ENCODE results near the gene DIP2B. TPM values are rescaled to one million over a fixed set of nuclear protein-coding genes. Genes with fewer than 3 reads are reported as not detected.

DIP2B gene
- total RNA-seq, 1 donor from 2014 or later = 26.3 TPM

DNA sequence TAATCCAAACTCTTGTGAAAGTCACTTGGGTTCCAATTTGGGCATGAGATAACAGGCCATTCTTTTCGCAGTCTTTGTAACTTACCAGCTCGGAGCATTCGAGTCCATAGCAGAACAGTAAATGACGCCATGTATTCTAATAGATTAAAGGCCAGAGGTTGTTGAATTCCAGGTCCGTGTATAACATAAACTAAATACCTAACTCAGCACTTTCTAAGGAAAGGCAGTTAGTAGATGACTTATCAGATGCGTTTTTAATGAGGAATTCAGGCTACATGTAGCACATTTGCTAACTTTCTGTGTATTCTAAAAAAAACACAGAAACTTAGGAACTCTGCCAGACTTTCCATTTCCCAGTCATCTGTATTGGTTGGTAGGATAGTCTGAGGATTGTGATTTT is 206.3 kb downstream of the DIP2B start:
- intact Hi-C loops (cut with micrococcal nuclease) = no loop called here

DNA sequence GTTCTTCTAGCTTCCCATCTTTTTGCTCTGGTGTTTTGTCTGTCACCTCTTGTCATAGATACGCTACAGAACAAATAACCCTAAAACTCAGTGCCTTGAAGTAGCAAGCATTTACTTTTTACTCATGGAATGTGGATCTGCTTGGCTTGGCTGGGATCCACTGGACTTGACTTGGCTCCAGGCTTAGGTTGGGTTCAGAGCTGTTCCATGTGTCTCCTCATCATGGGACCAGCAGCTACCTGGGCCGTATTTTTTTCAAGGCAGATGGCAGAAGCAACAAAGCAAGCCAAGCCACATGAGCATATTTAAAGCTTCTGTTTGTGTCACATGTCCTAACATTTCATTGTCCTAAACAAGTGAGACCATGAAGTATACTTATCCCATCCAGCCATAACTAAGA is 210.4 kb downstream of the DIP2B start:
- intact Hi-C loops (cut with micrococcal nuclease) = no loop called here

DNA sequence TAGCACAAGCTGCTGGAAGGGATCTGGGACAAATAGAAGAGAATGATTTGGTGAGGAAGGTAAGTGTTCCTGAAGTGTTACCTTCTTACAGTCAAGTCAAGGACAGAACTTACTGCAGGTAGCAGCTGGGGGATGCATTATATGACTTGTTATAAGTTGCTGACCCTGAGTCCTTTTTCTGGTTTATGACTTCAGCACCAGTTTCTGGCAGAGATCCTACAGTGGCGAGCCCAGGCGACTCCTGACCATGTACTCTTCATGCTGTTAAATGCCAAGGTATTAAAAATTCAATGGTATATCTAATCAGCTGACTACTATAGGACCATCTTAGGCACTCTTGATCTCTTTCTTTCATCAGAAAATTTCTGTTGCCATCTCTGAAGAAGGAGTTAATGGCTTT is 214.0 kb downstream of the DIP2B start:
- intact Hi-C loops (cut with micrococcal nuclease) = no loop called here

DNA sequence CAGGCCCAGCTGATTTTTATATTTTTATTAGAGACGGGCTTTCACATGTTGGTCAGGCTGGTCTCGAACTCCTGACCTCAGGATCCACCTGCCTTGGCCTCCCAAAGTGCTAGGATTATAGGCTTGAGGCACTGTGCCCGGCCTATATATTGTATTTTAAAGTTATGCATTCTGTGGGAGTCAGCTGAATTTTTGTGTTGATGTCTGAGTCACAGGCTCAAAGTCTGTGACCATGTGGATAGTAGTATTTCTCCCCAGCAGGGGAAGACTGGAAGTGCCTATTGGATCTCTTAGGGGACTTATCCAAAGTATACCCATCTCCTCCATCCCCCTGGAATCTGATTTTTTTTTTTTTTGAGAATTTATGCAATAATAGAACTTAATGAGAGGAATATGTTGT is 215.3 kb downstream of the DIP2B start:
- intact Hi-C loops (cut with micrococcal nuclease) = no loop called here

DNA sequence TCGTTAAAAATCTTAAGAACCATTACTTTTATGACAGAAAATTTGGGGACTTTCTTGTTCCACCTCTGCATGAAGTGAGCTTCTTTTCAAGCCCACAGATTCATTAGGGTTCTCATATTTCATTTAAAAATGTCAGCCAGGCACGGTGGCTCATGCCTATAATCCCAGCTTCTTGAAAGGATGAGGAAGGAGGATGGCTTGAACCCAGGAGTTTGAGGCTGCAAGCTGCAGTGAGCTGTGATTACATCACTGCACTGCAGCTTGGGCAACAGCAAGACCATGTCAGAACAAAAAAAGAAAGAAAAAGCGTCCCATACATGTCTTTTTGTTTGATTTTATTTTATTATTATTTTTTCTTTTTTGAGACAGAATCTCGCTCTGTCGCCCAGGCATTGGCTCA is 215.7 kb downstream of the DIP2B start:
- intact Hi-C loops (cut with micrococcal nuclease) = no loop called here

DNA sequence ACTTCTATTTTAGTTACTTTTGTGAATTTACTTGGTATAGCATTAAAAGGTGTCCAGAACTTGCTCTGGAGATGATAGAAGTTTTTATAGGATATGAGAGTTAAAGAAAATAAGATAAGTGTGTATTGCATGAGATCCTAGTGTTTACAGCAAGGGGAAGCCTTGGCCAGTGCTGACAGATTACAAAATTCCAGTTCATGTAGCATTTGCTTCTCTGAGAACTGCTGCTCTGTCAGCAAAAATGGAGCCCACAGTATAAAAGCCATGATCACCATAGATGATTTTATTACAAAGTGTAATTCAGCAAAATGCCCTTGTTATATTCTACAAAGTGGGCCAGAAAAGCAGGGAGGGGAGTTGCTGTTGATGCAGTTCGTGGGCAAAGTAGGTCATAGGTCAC is 219.1 kb downstream of the DIP2B start:
- intact Hi-C loops (cut with micrococcal nuclease) = no loop called here

DNA sequence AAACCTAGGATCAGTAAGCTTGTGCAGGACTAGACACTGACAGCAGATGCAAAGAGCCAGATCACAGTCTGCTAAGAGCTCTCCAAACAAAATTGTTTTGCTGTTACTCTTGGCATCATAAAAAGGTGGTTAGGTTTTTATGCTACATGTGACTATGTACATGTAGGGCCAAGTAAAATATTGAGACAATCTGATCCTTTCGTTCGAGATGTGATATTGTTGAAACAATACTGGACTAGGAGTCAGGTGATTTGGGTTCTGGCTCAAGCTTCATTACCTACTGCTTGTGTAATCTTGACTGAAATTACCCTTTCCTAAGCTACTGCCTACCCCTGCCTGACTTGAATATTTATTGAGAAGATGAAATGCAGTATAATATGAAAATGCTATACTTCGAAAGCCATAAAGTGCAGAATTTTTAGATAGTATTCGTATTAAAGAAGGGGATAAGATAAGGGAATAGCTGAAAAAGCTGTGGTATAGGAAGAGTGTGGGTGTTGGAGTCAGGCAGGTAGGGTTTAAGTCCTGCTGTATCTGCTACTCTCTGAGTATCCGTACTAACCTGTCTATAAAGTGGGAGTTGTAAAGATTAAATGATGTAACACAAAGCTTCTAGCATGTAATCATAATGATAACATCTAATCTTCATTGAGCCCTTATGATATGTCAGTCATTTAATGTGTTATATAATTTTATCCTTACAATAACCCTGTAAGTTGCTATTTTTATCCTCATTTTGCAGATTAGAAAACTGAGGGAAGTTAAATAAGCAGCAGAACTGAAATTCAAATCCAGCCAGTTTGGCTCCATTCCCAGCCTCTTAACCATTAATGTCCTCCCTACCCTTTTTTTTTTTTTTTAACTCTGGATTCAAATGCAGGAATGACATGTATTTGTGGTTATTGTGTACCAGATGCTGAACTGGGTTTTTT is 220.5 kb downstream of the DIP2B start:
- intact Hi-C loops (cut with micrococcal nuclease) = no loop called here

DNA sequence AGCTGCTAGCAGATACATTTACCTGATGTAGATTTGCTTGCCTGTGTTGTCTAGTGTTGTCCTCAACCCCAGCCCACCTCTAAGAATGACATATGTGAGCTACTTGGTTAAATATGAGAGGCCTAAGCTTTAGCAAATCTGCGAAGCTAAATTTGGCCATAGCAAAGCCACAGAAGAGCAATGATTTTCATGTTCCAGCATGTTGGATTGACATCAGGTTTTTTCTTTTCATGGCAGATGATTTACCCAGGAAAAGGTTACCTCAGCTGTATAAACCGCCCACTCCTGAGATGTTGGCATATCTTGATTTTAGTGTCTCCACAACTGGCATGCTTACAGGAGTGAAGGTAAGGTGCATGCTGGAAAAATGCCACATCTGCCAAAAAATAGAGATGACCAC is 222.7 kb downstream of the DIP2B start:
- intact Hi-C loops (cut with micrococcal nuclease) = no loop called here

DNA sequence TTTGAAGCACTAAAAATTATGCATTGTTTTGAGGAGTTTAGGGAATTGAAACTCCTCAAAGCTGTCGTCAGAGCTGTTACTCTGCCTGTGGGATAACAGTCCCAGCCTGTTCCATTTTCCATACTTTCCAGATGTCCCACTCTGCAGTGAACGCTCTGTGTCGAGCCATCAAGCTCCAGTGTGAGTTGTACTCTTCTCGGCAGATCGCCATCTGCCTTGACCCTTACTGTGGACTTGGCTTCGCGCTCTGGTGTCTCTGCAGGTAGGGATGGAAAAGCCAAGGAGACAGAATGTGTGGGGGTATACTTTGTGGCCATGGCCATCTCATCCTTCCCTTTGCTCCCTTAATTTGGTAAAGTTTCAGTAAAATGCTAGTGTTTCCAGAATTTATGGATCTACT is 223.6 kb downstream of the DIP2B start:
- intact Hi-C loops (cut with micrococcal nuclease) = no loop called here

DNA sequence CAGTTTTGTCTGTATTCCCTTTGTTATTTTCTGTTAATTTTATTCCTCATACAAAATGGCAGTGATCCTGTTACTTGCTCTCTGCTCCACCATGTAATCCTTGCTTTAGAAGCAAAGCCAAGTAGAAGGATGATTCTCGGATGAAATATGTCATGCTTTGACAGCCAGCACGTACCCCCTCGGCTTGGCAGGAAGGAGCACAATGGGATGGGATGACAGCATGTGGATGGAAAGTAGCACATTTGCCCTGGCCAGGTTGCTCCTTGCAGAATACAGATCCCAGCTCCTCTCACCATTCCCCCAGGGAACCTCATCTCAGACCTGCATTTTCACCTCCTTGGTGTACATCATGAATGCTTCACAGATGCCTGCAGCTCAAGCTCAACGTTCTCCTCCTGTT is 224.1 kb downstream of the DIP2B start:
- intact Hi-C loops (cut with micrococcal nuclease) = no loop called here

DNA sequence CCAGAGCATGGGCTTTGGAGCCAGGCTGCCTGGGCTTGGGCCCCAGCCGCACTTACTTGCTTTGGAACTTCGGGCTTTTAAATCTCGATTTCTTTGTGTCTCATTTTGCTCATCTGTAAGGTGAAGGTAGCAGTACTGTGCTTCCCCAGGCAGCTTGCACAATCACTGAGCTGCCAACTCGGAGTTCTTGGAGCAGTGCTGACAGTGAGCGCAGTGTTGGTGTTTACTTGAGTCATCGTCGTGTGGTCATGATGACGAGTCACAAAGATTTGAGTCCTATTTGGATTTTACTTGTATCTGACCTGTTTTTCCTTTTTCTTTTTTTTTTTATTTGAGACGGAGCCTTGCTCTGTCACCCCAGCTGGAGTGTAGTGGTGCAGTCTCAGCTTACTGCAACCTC is 227.8 kb downstream of the DIP2B start:
- intact Hi-C loops (cut with micrococcal nuclease) = loop anchor here (10.0 kb wide), 1 partner anchor 228 kb away; the partner anchor contains the start of gene DIP2B

DNA sequence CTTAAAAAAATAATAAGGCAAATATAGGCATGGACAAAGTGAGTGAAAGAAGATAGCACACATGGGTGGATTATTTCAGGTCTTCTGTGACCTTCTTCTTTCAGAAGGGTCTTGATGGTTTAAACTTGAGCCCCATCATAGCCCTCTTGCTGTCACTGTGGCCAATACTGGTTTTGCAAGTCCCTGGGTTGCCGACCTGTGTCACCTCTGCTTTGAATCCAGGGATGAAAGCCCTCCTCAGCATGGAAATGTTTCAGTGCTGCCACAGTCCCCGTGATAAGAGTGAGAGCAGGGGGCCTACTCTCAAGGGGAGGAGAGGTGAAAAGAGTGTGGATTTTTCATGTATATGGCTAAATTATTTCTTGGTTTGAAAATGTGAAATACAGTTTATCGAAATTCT is 228.9 kb downstream of the DIP2B start:
- intact Hi-C loops (cut with micrococcal nuclease) = loop anchor here (10.0 kb wide), 1 partner anchor 229 kb away; the partner anchor contains the start of gene DIP2B

DNA sequence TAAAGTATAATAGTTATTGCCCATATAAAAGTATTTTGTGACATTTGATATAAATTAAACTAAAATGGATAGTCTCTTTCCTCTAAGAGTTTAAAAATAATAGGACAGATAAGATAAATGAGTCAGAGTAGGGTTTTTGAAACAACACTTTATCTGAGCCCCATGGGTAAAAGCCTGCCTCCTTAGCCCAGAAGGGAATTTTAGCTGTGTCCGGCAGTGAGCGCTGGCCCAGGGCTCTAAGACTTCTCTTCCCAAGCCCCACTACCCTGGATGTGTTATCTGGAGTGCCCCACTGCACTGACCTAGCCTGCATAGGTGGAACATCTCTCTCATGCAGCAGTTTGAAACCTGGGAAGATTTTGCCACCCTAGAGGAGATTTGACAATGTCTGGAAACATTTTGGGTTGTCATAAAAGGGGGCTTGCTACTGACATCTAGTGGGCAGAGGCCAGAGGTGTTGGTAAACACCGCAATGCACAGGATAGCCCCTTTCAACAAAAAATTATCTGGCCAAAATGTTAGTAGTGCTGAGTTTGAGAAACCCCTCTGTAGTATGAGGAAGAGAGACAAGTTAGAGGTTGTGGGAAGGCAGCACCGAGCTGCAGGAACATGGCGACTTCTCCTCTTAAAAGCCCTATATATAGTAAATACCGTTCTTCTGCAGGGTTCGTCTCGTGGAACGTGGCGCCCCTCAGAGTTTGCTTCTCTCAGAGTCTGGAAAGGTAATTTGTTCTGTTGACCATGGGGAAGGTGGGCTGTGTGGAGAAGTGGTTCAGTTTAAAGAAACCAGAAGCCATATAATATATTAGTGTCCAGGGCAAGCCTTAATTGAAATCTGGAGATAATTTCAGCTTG is 229.9 kb downstream of the DIP2B start:
- intact Hi-C loops (cut with micrococcal nuclease) = loop anchor here (10.0 kb wide), 1 partner anchor 230 kb away; the partner anchor contains the start of gene DIP2B

DNA sequence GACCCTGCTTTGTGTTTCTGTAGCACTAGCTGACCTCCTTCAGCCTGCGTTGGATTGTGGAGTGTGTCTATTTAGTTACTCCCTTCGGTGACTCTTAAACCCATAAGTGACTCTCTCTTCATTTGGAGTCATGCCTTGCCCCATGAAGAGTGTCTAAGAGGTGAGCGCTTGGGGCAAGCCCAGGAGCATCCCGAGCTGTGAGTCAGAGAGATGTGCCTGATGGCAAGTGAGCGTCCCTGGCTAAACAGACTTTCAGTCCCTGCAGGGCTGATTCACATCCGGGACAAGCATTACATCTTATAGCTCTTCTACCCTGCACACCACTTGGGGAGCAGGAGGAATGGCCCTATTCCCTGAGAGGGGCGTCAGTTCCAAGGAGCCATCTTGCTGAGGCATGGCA is 234.8 kb downstream of the DIP2B start:
- intact Hi-C loops (cut with micrococcal nuclease) = loop anchor here (10.0 kb wide), 1 partner anchor 235 kb away; the partner anchor contains the start of gene DIP2B

DNA sequence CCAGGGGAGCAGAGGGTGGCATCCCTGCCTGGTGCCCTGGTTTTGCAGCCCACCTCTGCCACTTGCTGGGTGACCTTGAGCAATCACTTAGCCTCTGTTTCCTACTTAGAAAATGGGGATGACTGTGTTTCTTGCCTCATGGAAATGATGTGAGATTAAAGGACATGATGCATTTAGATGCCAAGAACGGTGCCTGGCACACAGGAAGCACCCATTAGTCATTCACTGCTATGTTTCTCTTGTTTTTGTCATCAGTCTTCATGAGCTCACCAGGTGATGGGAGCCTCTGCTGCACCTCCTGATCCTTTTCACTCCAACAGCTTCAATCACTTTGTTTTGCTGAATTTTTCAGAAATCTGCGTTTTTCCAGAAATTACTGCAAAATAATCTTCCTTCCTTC is 235.5 kb downstream of the DIP2B start:
- intact Hi-C loops (cut with micrococcal nuclease) = no loop called here

DNA sequence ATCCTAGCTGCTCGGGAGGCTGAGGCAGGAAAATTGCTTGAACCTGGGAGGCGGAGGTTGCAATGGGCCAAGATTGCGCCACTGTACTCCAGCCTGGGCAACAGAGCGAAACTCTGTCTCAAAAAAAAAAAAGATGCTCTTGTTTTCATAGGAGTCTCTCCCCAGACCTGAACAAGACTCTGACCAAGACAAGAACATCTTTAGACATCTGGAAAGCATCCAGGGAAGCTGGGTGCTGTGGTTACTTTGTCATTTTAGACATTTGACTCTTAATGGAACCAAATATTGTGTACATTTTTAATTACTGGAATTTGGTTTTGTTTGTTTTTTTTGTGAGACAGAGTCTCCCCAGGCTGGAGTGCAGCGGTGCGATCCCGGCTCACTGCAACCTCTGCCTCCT is 238.0 kb downstream of the DIP2B start:
- intact Hi-C loops (cut with micrococcal nuclease) = no loop called here

DNA sequence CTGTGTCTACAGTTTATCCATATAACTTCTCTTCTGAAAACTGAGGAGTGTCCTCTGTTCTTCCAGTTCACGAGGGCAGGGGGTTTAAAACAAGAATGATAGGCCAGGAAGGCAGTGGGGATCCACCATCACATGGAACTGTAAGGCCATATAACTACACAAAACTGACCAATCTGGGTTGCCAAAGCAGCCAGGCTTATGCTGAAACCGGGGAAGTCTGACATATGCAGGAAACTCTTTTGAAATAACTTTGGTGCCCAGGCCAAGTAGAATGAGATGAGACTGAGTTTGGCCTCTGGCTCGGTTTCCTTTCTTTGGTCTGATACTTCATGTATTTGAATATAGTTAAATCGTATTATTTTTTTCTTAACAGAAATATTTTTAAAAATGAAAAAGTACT is 241.1 kb downstream of the DIP2B start:
- intact Hi-C loops (cut with micrococcal nuclease) = no loop called here

DNA sequence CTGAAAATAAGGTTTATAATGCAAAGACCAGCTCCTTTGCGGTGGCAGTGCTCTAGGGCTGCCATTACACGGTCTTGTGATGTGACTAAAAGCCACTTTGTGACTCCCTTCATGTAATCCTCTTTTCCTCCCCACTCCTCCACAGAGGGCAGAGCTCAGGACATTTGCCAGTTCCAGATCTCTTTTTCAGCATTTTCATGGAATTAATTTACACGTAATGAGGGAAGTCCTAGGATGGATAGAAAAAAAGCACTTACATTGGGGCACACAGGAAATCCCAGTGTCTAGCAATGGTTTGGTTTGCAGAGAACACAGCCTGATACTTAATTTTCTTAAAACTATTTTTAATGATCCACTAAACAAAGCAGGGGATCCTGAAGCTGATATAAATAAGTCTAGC is 241.6 kb downstream of the DIP2B start:
- intact Hi-C loops (cut with micrococcal nuclease) = no loop called here

DNA sequence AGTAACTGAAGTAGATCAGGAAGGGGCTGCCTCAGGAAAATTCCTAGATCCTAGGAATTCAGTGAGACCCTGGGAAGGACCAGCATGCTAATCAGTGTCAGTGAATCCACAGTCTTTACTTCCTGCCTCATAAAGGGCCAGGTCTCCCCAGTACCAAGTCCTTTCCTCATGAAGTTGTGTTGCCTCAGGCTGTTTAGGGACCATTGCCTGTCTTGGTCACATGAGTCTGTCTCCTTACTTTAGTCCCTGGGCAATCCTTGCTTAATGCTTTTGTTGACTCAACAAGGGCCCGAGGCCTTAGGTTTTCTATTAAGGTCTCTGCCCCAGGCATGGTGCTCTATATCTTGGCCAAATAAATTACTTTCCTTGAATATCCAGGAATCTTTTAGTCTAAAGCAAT is 243.0 kb downstream of the DIP2B start:
- intact Hi-C loops (cut with micrococcal nuclease) = no loop called here

DNA sequence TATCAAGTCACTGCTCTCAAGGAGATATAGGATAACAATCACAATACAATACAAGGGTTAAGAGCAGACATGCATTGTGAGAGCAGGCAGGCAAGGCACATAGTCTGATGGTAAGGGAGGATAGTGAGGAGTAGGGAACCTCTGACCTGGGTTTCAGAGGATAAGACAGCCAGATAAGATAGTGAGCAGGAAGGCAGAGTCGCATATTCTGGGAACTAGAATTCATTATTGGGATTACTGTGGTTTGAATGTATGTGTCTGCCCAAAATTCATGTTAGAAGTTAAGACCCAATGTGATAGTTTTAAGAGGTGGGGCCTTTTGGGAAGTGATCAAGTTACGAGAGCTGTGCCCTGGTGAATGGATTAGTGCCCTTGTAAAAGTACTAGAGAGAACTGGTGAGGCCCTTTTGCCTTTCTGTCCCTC is 244.7 kb downstream of the DIP2B start:
- intact Hi-C loops (cut with micrococcal nuclease) = no loop called here

DNA sequence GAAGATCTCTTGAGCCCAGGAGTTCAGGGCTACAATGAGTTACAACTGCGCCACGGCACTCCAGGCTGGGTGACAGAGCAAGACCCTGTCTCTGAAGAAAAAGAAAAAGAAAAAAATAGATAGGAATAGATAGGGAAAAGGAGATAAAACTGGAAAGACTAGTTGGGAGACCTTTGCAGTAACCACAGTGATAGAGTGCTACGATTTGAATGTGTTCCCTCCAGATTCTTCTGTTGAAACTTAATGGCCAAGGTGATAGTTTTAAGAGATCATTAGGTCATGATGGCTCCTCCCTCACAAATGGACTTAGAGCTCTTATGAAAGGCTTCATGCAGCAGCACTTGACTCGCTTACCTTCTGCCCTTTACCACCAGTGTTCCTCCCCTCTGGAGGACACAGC is 245.6 kb downstream of the DIP2B start:
- intact Hi-C loops (cut with micrococcal nuclease) = no loop called here

Data from T-helper 2 cell treated with Interferon-gamma antibody and Interleukin-4, amounts not matched to agents 100 ng/mL and 5 ng/mL, for 36 hours (primary cell).